Measurements from ENCODE around the gene CLMP. TPM values are rescaled to one million over a fixed set of nuclear protein-coding genes. Genes with fewer than 3 reads are reported as not detected.
A peak's percentile ranks its signal among the peaks of the same experiment; 100 is the strongest.

CLMP gene
- total RNA-seq, 2 experiments from 2014 or later: 0.09 TPM; not detected in 1

GRCh38 chr11:123129920-123130319, 65.1 kb downstream of the CLMP start:
- no peaks in the 10 kb centered on the region for H3K36me3 Mint-ChIP-seq (ENCODE audit: low read depth)
- H3K4me1 Mint-ChIP-seq (ENCODE audit: low read depth): peaks cover 5% of the 10 kb centered on the region
- peak; percentile 30 for ATAC-seq
- TF ChIP-seq, protein P1, sequence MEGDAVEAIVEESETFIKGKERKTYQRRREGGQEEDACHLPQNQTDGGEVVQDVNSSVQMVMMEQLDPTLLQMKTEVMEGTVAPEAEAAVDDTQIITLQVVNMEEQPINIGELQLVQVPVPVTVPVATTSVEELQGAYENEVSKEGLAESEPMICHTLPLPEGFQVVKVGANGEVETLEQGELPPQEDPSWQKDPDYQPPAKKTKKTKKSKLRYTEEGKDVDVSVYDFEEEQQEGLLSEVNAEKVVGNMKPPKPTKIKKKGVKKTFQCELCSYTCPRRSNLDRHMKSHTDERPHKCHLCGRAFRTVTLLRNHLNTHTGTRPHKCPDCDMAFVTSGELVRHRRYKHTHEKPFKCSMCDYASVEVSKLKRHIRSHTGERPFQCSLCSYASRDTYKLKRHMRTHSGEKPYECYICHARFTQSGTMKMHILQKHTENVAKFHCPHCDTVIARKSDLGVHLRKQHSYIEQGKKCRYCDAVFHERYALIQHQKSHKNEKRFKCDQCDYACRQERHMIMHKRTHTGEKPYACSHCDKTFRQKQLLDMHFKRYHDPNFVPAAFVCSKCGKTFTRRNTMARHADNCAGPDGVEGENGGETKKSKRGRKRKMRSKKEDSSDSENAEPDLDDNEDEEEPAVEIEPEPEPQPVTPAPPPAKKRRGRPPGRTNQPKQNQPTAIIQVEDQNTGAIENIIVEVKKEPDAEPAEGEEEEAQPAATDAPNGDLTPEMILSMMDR (IDR thresholded peaks at IDR 0.05): no peak
- DNase-seq: no peak
- peak overlapping the region; percentile 6 for H3K27ac Mint-ChIP-seq
- H3K4me3 Mint-ChIP-seq: no peak overlapping the region
- intact Hi-C loops (cut with micrococcal nuclease): no loop called here
- POLR2A ChIA-PET: no interaction called here
- no peaks in the 10 kb centered on the region for H3K27me3 Mint-ChIP-seq
- no peaks in the 10 kb centered on the region for H3K9me3 Mint-ChIP-seq
- CTCF ChIA-PET: interaction anchor here (1.0 to 2.6 kb wide), 2 partner anchors 18 to 117 kb away, joined by 3 to 7 read pairs; no protein-coding TSS in a partner anchor

DNA sequence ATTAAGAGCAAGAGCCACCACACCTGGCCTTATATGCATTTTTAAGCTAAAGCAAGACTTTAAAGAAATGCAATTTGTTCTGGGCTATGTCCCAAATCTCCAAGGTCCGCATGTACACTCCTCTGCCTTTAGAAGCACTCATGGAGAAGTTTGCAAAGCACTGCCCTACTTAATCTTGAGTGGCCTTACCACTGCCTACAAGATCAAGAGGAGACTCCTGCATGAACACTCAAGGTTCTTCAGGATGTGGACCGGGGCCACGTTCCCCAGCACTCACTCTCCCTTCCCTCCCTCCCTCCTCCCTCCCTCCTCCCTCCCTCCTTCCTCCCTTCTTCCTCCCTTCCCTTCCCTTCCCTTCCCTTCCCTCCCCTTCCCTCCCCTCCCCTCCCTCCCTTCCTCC, 69.9 kb downstream of the CLMP start:
- no peak overlapping the region for H3K4me3 Mint-ChIP-seq
- TF ChIP-seq, protein P1 (IDR thresholded peaks at IDR 0.05): no peak
- H3K36me3 Mint-ChIP-seq (ENCODE audit: low read depth): no peaks in the 10 kb centered on the region
- H3K27ac Mint-ChIP-seq: no peak overlapping the region
- peaks cover 5% of the 10 kb centered on the region for H3K4me1 Mint-ChIP-seq (ENCODE audit: low read depth)
- intact Hi-C loops (cut with micrococcal nuclease): no loop called here
- CTCF ChIA-PET: interaction anchor here (0.7 kb wide), 1 partner anchor 14 kb away, joined by 3 read pairs; no protein-coding TSS in a partner anchor
- no peaks in the 10 kb centered on the region for H3K9me3 Mint-ChIP-seq
- ATAC-seq (no peak), DNase-seq (no peak)
- POLR2A ChIA-PET: no interaction called here
- H3K27me3 Mint-ChIP-seq: no peaks in the 10 kb centered on the region

- peaks cover 5% of the 10 kb centered on the region for H3K4me1 Mint-ChIP-seq (ENCODE audit: low read depth)
- POLR2A ChIA-PET: no interaction called here
- DNase-seq (no peak), ATAC-seq (no peak)
- H3K9me3 Mint-ChIP-seq: no peaks in the 10 kb centered on the region
- CTCF ChIA-PET: interaction anchor here (1.2 to 3.5 kb wide), 3 partner anchors 15 to 356 kb away, joined by 3 to 19 read pairs (median 5); no protein-coding TSS in a partner anchor
- intact Hi-C loops (cut with micrococcal nuclease): no loop called here
- H3K27ac Mint-ChIP-seq: no peak overlapping the region
- H3K36me3 Mint-ChIP-seq (ENCODE audit: low read depth): no peaks in the 10 kb centered on the region
- TF ChIP-seq, protein P1 (IDR thresholded peaks at IDR 0.05): no peak
- no peak overlapping the region for H3K4me3 Mint-ChIP-seq
- peaks cover 1% of the 10 kb centered on the region for H3K27me3 Mint-ChIP-seq
Measured at GRCh38 chr11:123122852-123123251, 72.2 kb downstream of the CLMP start.

DNA sequence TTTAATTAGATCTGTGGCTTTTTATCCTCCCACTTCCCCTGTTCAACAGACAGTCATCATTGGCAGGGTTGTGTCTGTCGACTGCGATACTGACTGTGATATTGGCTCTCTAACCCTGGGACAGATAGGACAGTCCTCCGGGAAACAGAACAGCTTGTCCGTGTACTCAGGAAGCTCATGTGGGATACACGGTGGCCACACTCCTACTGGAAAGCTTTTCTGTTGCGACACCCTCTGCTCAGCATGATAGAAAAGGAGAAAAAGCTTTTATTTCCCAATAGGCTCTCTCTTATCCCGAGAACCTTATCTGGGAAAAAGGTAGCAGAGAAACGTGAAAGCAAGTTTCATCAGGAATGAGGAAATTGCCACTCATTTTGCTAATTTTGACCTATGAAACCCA, 72.7 kb downstream of the CLMP start:
- Mint-ChIP-seq H3K36me3 (ENCODE audit: low read depth) (no peaks in the 10 kb centered on the region), H3K4me1 (ENCODE audit: low read depth) (peaks cover 5% of the 10 kb centered on the region), H3K27me3 (peaks cover 1% of the 10 kb centered on the region), H3K9me3 (no peaks in the 10 kb centered on the region), H3K4me3 (no peak overlapping the region), H3K27ac (no peak overlapping the region)
- intact Hi-C loops (cut with micrococcal nuclease): no loop called here
- DNase-seq (no peak), ATAC-seq (no peak)
- ChIA-PET CTCF (interaction anchor here (0.7 to 3.5 kb wide), 5 partner anchors 10 to 357 kb away, joined by 3 to 19 read pairs (median 5); no protein-coding TSS in a partner anchor), POLR2A (no interaction called here)
- TF ChIP-seq, protein P1 (IDR thresholded peaks at IDR 0.05): no peak

DNA sequence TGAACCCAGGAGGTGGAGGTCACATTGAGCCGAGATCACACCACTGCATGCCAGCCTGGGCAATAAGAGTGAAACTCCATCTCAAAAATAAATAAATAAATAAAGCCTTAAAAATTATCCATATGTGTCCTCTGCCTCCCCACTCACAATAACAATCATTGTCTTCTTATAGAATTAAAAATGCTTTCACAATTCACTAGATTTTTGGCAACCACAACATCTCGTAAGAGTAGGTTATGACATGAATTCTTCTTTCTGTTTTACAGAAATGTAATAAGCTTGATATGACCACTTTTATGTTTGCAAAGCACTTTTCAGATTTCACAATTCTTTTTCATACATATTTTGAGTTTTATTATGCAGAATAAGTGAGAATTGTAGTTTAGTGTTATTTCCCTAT, 78.6 kb downstream of the CLMP start:
- H3K4me1 Mint-ChIP-seq (ENCODE audit: low read depth): peaks cover 5% of the 10 kb centered on the region
- no peak overlapping the region for H3K27ac Mint-ChIP-seq
- DNase-seq (no peak), ATAC-seq (no peak)
- ChIA-PET CTCF (interaction anchor here (1.0 to 1.7 kb wide), 3 partner anchors 9 to 145 kb away, joined by 3 to 6 read pairs (median 4); no protein-coding TSS in a partner anchor), POLR2A (no interaction called here)
- intact Hi-C loops (cut with micrococcal nuclease): no loop called here
- peaks cover 1% of the 10 kb centered on the region for H3K27me3 Mint-ChIP-seq
- peaks cover 7% of the 10 kb centered on the region for H3K9me3 Mint-ChIP-seq
- peaks cover 2% of the 10 kb centered on the region for H3K36me3 Mint-ChIP-seq (ENCODE audit: low read depth)
- no peak overlapping the region for H3K4me3 Mint-ChIP-seq
- TF ChIP-seq, protein P1 (IDR thresholded peaks at IDR 0.05): no peak
